HG02678 (cell line): ENCODE measurements around the gene RAB40A.

ENCODE experiments used
- ATAC-seq: cut with Tn5 transposase; IDR thresholded peaks from one replicate; pipeline ENCODE4 v1.9.1; 2021; ENCODE audit warnings: mild to moderate bottlenecking, moderate library complexity; ENCODE audit not compliant: unreplicated experiment

Gene RAB40A

GRCh38 chrX:103519389-103519788 is at the start of gene RAB40A:
Gene RAB40A, minus strand, starts transcription at chrX:103519489. Its CDS starts 18,733 bp downstream, at chrX:103500756.
- no peak for ATAC-seq

- no peak for ATAC-seq
Measured at GRCh38 chrX:103565752-103566151, 46.5 kb upstream of the RAB40A start.

- no peak for ATAC-seq
Measured at GRCh38 chrX:103565197-103565596, 45.9 kb upstream of the RAB40A start.

- no peak for ATAC-seq
Measured at GRCh38 chrX:103562801-103563200, 43.5 kb upstream of the RAB40A start.

GRCh38 chrX:103560256-103560655 is 41.0 kb upstream of the RAB40A start:
- no peak for ATAC-seq

GRCh38 chrX:103556963-103557612 is 37.8 kb upstream of the RAB40A start:
- ATAC-seq: no peak

- ATAC-seq: peak; percentile 98
Measured at GRCh38 chrX:103554687-103555424, 35.6 kb upstream of the RAB40A start.

- ATAC-seq: no peak
Measured at GRCh38 chrX:103552236-103552635, 32.9 kb upstream of the RAB40A start.

GRCh38 chrX:103550415-103551051 is 31.2 kb upstream of the RAB40A start:
- no peak for ATAC-seq

- no peak for ATAC-seq
Measured at GRCh38 chrX:103549916-103550315, 30.6 kb upstream of the RAB40A start.

- ATAC-seq: no peak
Measured at GRCh38 chrX:103540145-103540544, 20.9 kb upstream of the RAB40A start.

- ATAC-seq: no peak
Measured at GRCh38 chrX:103539695-103540094, 20.4 kb upstream of the RAB40A start.

GRCh38 chrX:103538728-103539127 is 19.4 kb upstream of the RAB40A start:
- no peak for ATAC-seq

GRCh38 chrX:103537871-103538387 is 18.6 kb upstream of the RAB40A start:
- no peak for ATAC-seq

- ATAC-seq: no peak
Measured at GRCh38 chrX:103536732-103537131, 17.4 kb upstream of the RAB40A start.

- no peak for ATAC-seq
Measured at GRCh38 chrX:103536071-103536470, 16.8 kb upstream of the RAB40A start.

- no peak for ATAC-seq
Measured at GRCh38 chrX:103535206-103535605, 15.9 kb upstream of the RAB40A start.

- no peak for ATAC-seq
Measured at GRCh38 chrX:103533511-103534216, 14.4 kb upstream of the RAB40A start.

GRCh38 chrX:103531002-103531401 is 11.7 kb upstream of the RAB40A start:
- no peak for ATAC-seq

- ATAC-seq: no peak
Measured at GRCh38 chrX:103530545-103530944, 11.3 kb upstream of the RAB40A start.

GRCh38 chrX:103529550-103529949 is 10.3 kb upstream of the RAB40A start:
- no peak for ATAC-seq
